Spleen (tissue), 11 donors: ENCODE results near the gene GBX1. TPM values are rescaled to one million over a fixed set of nuclear protein-coding genes. Genes with fewer than 3 reads are reported as not detected.

ENCODE experiments used
- DNase-seq: peaks from one replicate; pipeline ENCODE4 v3.0.0-alpha.2; 2020
- H3K27ac ChIP-seq, 8 donors: fragments of 200-600 bp; sonication (generic) in 7 of 8; 1 replicate in 4 of 8; 2 replicates in 4 of 8; pipeline versions ENCODE4 v1.5.0 to v1.8.0; 2016 to 2021; ENCODE audit warnings: inconsistent platforms in 4 of 8, mild to moderate bottlenecking in 4 of 8, moderate library complexity in 1 of 8
- H3K27me3 ChIP-seq, 7 donors: fragments of 200-600 bp; sonication (generic) in 6 of 7; replicated peaks in 1 of 7; 1 replicate in 4 of 7; 2 replicates in 3 of 7; pipeline versions ENCODE4 v1.5.0 to v1.8.0; 2016 to 2021; ENCODE audit warnings: inconsistent platforms in 3 of 7, mild to moderate bottlenecking in 1 of 7
- H3K36me3 ChIP-seq, 6 donors: fragments of 200-600 bp; sonication (generic) in 5 of 6; 1 replicate in 4 of 6; 2 replicates in 2 of 6; pipeline versions ENCODE4 v1.5.0 to v1.8.0; 2016 to 2021; ENCODE audit warnings: inconsistent platforms in 2 of 6
- H3K4me1 ChIP-seq, 6 donors: fragments of 200-600 bp; sonication (generic) in 5 of 6; 1 replicate in 3 of 6; 2 replicates in 3 of 6; pipeline versions ENCODE4 v1.5.0 to v1.8.0; 2016 to 2021; ENCODE audit warnings: inconsistent platforms in 3 of 6
- H3K4me3 ChIP-seq, 8 donors: fragments of 200-600 bp; sonication (generic) in 7 of 8; 1 replicate in 4 of 8; 2 replicates in 4 of 8; pipeline versions ENCODE4 v1.5.0 to v1.8.0; 2016 to 2021; ENCODE audit warnings: inconsistent platforms in 4 of 8, mild to moderate bottlenecking in 4 of 8, moderate library complexity in 2 of 8
- H3K9me3 ChIP-seq, 8 donors: fragments of 200-600 bp; sonication (generic) in 7 of 8; 1 replicate in 4 of 8; 2 replicates in 4 of 8; pipeline versions ENCODE4 v1.5.0 to v1.8.0; 2016 to 2021; ENCODE audit warnings: inconsistent platforms in 4 of 8
- CTCF ChIP-seq, 11 experiments: fragments of 200-600 bp in 7 of 11; fragments of 450-650 bp in 4 of 11; sonication (generic) in 4 of 11; IDR thresholded peaks in 8 of 11; conservative IDR thresholded peaks in 3 of 11; 1 replicate in 7 of 11; 2 replicates in 4 of 11; pipeline versions ENCODE4 v1.4.0 to v1.8.0; 2016 to 2021; ENCODE audit warnings: antibody characterized with exemption in 11 of 11, inconsistent platforms in 4 of 11, mild to moderate bottlenecking in 1 of 11
- POLR2A ChIP-seq, 3 donors: fragments of 450-650 bp; IDR thresholded peaks; one replicate each; pipeline ENCODE4 v1.5.1; 2017; ENCODE audit warnings: antibody characterized with exemption in 3 of 3, mild to moderate bottlenecking in 1 of 3
- POLR2AphosphoS5 ChIP-seq, 3 donors: sonication (generic); formaldehyde crosslinking; IDR thresholded peaks; one replicate each; pipeline ENCODE4 v1.5.1; 2017; ENCODE audit warnings: antibody characterized with exemption in 3 of 3
- WGBS, 5 donors: extraction: QIAGEN DNeasy Blood & Tissue Kit in 3 of 5; methylation state at CpG; one replicate each; pipeline versions ENCODE4 v1.1.5 to v1.1.7; 2013 to 2018; 5-methylcytosine and 5-hydroxymethylcytosine counted together
- intact Hi-C: fragments of 100-400 bp; cut with DNase I; formaldehyde crosslinking; loops from one replicate; pipeline ENCODE4 v1.15.0; 2023; ENCODE audit warnings: low total_unique reads
- polyA plus RNA-seq, 3 donors: library from polyadenylated mRNA; stranded (reverse); fragments of 200-250 nt; gene quantifications; one replicate each; pipeline ENCODE4 v1.2.1, GENCODE V29; 2013
- total RNA-seq, 7 donors: library from RNA; depleted of rRNA in 3 of 7; stranded (reverse); fragments of >200 nt in 3 of 7; fragmentation: NEBNext Ultra II Directional in 4 of 7; extraction: Animal tissue kit (Norgen Biotek cat#: 25700) in 4 of 7; gene quantifications; one replicate each; pipeline versions ENCODE4 v1.1.0 to v1.2.1, GENCODE V29; 2016 to 2021
- donor health status: healthy with polysubstance abuse.
- donor health status: DM: no; HTN: no; CAD: no; lungs with moderate emphysema.
- donor health status: DM: no; HTN: no; CAD: no.
- donor health status: Bipolar disorder and iron deficiency.
- donor health status: healthy.
- donor health status: DM: no; HTN: no; CAD: no.
- donor health status: DM: yes; HTN: yes; CAD: no.

Gene GBX1
- total and polyA plus RNA-seq, 10 donors = not detected

GRCh38 chr7:151201344-151201743, 33.9 kb upstream of the GBX1 start:
- no peak overlapping the region for H3K4me3 ChIP-seq
- H3K4me1 ChIP-seq = peaks cover 0 to under 1% (median 0%) of the 10 kb centered on the region in 6 donors
- no peaks in the 10 kb centered on the region for H3K9me3 ChIP-seq
- DNase-seq = no peak
- WGBS, 5 donors = 64 to 90% (median 78%) methylated on average over 3 of the region's 3 CpGs
- TF ChIP-seq POLR2AphosphoS5 (IDR thresholded peaks at IDR 0.05) (no peak), CTCF (IDR thresholded peaks at IDR 0.05 in 8 of 11, conservative IDR thresholded peaks at IDR 0.05 in 3 of 11) (no peak), POLR2A (IDR thresholded peaks at IDR 0.05) (no peak)
- H3K36me3 ChIP-seq = no peaks in the 10 kb centered on the region
- no peak overlapping the region for H3K27ac ChIP-seq
- H3K27me3 ChIP-seq = peaks cover 0 to 45% (median 12%) of the 10 kb centered on the region in 7 donors
- intact Hi-C loops = no loop called here

- H3K9me3 ChIP-seq = no peaks in the 10 kb centered on the region
- no peak overlapping the region for H3K4me3 ChIP-seq
- no peak for DNase-seq
- H3K36me3 ChIP-seq = no peaks in the 10 kb centered on the region
- H3K27me3 ChIP-seq = peaks cover 0 to 42% (median 3%) of the 10 kb centered on the region in 7 donors
- TF ChIP-seq CTCF (IDR thresholded peaks at IDR 0.05 in 8 of 11, conservative IDR thresholded peaks at IDR 0.05 in 3 of 11) (no peak), POLR2A (IDR thresholded peaks at IDR 0.05) (no peak), POLR2AphosphoS5 (IDR thresholded peaks at IDR 0.05) (no peak)
- H3K4me1 ChIP-seq = no peaks in the 10 kb centered on the region
- H3K27ac ChIP-seq = no peak overlapping the region
- WGBS, 5 donors = 71 to 88% (median 78%) methylated on average over 30 of the region's 30 CpGs
- intact Hi-C loops = no loop called here
These were observed 31.7 kb upstream of the GBX1 start for GRCh38 chr7:151198945-151199848.

GRCh38 chr7:151197932-151198331, 30.4 kb upstream of the GBX1 start:
- no peak for TF ChIP-seq POLR2AphosphoS5 (IDR thresholded peaks at IDR 0.05)
- TF ChIP-seq CTCF (IDR thresholded peaks at IDR 0.05 in 8 of 11, conservative IDR thresholded peaks at IDR 0.05 in 3 of 11) = no peak
- TF ChIP-seq POLR2A (IDR thresholded peaks at IDR 0.05) = no peak
- no peak overlapping the region for H3K4me3 ChIP-seq
- H3K9me3 ChIP-seq = no peaks in the 10 kb centered on the region
- H3K4me1 ChIP-seq = no peaks in the 10 kb centered on the region
- H3K27me3 ChIP-seq = peaks cover 0 to 33% (median 3%) of the 10 kb centered on the region in 7 donors
- H3K36me3 ChIP-seq = no peaks in the 10 kb centered on the region
- intact Hi-C loops = no loop called here
- no peak for DNase-seq
- no peak overlapping the region for H3K27ac ChIP-seq

GRCh38 chr7:151195616-151196450, 28.3 kb upstream of the GBX1 start:
- intact Hi-C loops = no loop called here
- Histone ChIP-seq H3K4me1 (no peaks in the 10 kb centered on the region), H3K9me3 (no peaks in the 10 kb centered on the region), H3K4me3 (no peak overlapping the region), H3K36me3 (no peaks in the 10 kb centered on the region), H3K27ac (no peak overlapping the region), H3K27me3 (peaks cover 0 to 32% (median 3%) of the 10 kb centered on the region in 7 donors)
- WGBS, 5 donors = 44 to 64% (median 47%) methylated on average over 16 to 19 of the region's 19 CpGs
- TF ChIP-seq POLR2A (IDR thresholded peaks at IDR 0.05) (no peak), POLR2AphosphoS5 (IDR thresholded peaks at IDR 0.05) (no peak), CTCF (IDR thresholded peaks at IDR 0.05 in 8 of 11, conservative IDR thresholded peaks at IDR 0.05 in 3 of 11) (no peak)
- DNase-seq = no peak
